IgD-negative memory B cell (primary cell): ENCODE results near the gene EYS. TPM values are rescaled to one million over a fixed set of nuclear protein-coding genes. Genes with fewer than 3 reads are reported as not detected.
"Not testable (repeated sequence)": the region's sequence is repeated elsewhere in the genome, so short reads cannot be mapped to it uniquely, and the experiment has no call there.

Source experiments
- H3K27ac Mint-ChIP-seq, 3 donors: one replicate each; pipeline ENCODE4 v1.8.0; 2020 to 2022; ENCODE audit warnings: mild to moderate bottlenecking in 3 of 3, mixed read lengths in 3 of 3, moderate library complexity in 1 of 3
- H3K27me3 Mint-ChIP-seq: one replicate; pipeline ENCODE4 v1.8.0; 2021; ENCODE audit warnings: mixed read lengths
- H3K36me3 Mint-ChIP-seq: one replicate; pipeline ENCODE4 v1.8.0; 2020; ENCODE audit warnings: mild to moderate bottlenecking, mixed read lengths
- H3K4me1 Mint-ChIP-seq, 3 donors: one replicate each; pipeline ENCODE4 v1.8.0; 2020 to 2022; ENCODE audit warnings: mixed read lengths in 3 of 3, mild to moderate bottlenecking in 1 of 3
- H3K4me3 Mint-ChIP-seq, 4 donors: one replicate each; pipeline ENCODE4 v1.8.0; 2020 to 2022; ENCODE audit warnings: mild to moderate bottlenecking in 4 of 4, mixed read lengths in 4 of 4, moderate library complexity in 3 of 4
- H3K9me3 Mint-ChIP-seq, 3 donors: one replicate each; pipeline ENCODE4 v1.8.0; 2020 to 2021; ENCODE audit warnings: mixed read lengths in 3 of 3, mild to moderate bottlenecking in 1 of 3
- polyA plus RNA-seq: library from polyadenylated mRNA; unstranded; fragments of 300-500 nt; fragmentation: Illumina TruSeq; gene quantifications from one replicate; pipeline ENCODE4 v1.2.3, GENCODE V29; 2021

The EYS gene
- polyA plus RNA-seq, 1 donor from 2014 or later = 0.04 TPM

DNA sequence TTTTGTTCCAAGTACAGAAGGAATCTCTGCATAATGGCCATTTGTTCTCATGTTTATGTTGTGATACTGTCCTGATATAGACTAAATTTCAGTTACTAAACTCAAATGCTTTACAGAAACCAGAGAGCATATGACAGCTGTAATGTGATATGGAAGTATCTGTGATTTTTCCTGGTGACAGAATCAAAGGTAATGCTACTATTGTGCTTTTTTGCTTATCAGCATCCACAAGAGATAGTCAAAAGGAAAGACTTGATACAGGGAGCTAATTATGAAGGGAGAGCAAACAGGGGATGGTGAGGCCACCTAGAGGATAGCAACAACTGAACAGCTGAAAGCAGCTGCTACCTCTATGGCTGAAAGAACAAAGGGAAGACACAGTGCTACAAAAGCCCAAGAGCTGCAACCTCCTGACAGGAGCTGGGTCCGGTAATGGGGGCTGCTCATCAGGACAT, 1890.0 kb downstream of the EYS start:
- H3K27me3 Mint-ChIP-seq = peaks cover 1% of the 10 kb centered on the region
- no peaks in the 10 kb centered on the region for H3K9me3 Mint-ChIP-seq
- H3K4me1 Mint-ChIP-seq = no peaks in the 10 kb centered on the region
- no peak overlapping the region for H3K4me3 Mint-ChIP-seq
- H3K36me3 Mint-ChIP-seq = no peaks in the 10 kb centered on the region
- H3K27ac Mint-ChIP-seq = no peak overlapping the region

DNA sequence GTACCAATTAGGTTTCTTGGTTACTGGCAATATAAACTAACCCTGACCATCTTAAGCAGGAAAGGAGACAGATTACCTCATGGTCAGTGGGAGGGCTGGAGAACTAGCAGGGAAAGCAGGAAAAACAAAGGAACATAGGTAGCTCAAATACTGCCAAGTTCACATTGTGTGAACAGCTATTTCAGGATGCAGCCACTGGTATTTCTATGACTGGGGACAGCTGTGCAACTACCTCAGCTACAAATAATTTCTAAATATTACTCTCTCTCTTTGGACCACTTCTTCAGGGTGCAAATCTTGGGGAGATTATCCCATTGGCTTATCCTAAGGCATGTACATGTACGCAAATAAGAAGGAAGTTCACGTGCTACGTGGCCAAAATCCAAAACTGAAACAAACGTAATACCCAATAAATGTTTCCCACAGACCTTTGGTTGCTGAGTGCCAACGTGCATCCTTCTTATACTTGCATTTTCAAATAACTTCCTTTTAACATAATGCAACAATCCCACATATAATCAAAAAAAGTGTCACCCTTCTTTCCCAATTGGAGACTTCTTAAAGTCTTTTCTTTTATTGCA, 1890.5 kb downstream of the EYS start:
- Mint-ChIP-seq H3K4me1 (no peaks in the 10 kb centered on the region), H3K27ac (no peak overlapping the region), H3K9me3 (no peaks in the 10 kb centered on the region), H3K36me3 (no peaks in the 10 kb centered on the region), H3K27me3 (peaks cover 1% of the 10 kb centered on the region), H3K4me3 (no peak overlapping the region)

DNA sequence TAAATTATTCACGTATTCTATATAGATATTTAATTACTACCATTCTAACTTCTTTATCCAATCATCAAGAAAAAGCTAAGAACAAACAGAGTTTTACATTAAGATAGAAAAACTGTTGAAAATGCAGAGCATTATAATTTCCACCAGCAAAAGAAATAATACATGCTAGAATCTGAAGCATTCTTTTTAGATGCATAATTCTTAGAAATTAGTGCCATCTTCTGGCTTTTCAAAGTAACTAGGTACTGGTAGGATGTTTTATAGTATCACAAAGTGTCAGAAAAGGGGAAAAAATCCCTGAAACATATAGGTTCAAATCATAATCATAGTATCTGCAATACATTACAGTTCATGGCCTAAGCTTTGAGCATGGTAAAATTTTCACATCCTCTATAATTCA, 1892.6 kb downstream of the EYS start:
- Mint-ChIP-seq H3K27me3 (peaks cover 1% of the 10 kb centered on the region), H3K9me3 (no peaks in the 10 kb centered on the region), H3K36me3 (no peaks in the 10 kb centered on the region), H3K27ac (no peak overlapping the region), H3K4me3 (no peak overlapping the region), H3K4me1 (no peaks in the 10 kb centered on the region)

DNA sequence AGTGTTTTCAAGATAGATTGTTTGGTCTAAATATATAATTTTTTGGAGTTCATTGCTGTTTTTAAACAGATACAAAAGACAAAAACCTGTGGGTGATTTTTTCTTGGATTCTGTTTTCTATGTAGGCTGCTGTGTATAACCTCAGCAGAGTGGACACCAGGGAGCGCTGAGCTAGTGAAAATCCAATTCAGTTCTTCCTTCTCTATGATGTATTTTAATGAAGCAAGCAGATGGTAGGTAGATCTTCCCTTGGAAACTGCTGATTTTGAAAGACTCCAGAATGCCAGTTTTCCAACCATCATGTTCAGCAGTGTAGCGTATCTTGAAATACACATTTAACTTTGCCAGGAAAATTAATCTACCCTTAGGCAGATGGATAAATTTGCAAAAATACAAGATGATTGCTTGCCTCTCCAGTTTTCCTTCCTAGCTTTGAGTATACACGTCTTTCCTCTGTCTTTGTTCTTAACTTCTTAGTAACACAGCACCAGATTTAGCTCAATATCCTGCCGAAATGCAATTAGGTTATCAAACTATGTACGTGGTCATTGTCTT, 1893.4 kb downstream of the EYS start:
- Mint-ChIP-seq H3K36me3 (no peaks in the 10 kb centered on the region), H3K27me3 (peaks cover 1% of the 10 kb centered on the region), H3K4me3 (no peak overlapping the region), H3K4me1 (no peaks in the 10 kb centered on the region), H3K9me3 (no peaks in the 10 kb centered on the region), H3K27ac (no peak overlapping the region)

DNA sequence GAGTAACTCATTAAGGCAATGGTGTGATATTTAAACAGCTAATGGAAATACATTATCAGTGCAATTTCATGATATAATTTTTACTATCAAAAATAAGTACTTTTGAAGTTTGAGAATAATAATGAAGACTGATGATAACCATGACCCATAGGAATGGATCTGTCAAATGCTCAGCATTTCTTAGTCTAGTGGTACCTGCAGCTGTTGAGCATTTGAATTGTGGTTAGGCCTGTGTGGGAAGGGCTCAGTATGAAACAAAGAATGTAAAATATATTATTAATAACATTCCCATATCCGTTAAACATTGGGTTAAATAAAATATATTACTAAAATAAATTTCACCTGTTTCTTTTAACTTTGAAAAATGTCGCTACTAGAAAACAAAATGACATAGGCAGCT, 1898.5 kb downstream of the EYS start:
- Mint-ChIP-seq H3K36me3 (no peaks in the 10 kb centered on the region), H3K4me3 (no peak overlapping the region), H3K27me3 (peaks cover 1% of the 10 kb centered on the region), H3K9me3 (no peaks in the 10 kb centered on the region), H3K4me1 (no peaks in the 10 kb centered on the region), H3K27ac (no peak overlapping the region)

DNA sequence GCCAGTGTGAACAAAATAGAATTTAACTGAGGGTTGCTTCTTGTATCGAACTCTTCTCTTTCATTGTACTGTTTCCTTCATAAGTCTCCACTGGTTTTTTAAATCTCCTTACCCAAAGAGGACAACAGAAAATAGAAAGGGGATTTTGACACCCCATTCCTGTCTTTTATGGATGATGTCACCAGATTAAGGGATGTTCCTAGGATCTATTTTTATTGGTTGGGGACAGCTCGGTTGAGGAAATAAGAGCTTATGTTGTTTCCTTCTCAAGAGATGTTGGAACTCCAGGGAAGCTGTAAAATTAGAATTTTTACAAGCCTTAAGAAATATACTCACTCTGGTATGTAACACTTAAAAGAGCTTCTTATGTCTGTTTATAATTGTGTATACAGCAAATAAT, 1900.0 kb downstream of the EYS start:
- Mint-ChIP-seq H3K27me3 (no peaks in the 10 kb centered on the region), H3K4me3 (no peak overlapping the region), H3K36me3 (no peaks in the 10 kb centered on the region), H3K27ac (no peak overlapping the region), H3K4me1 (no peaks in the 10 kb centered on the region), H3K9me3 (no peaks in the 10 kb centered on the region)

DNA sequence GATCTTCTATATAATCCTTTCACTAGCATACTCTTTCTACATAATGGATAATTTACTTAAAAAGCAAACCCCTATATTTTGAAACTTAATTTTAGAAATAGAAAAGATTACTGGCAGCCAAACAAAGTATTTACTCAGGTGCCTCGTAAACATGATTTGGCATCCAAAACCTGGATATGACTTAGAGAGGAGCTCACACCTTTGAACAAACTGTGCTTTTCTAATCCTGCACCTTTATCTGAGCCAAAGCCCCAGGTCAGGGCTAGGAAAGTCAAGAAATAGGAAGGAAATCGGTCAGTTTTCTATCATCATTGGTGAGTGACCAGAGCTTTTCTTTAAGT, 1900.5 kb downstream of the EYS start:
- Mint-ChIP-seq H3K27me3 (no peaks in the 10 kb centered on the region), H3K9me3 (no peaks in the 10 kb centered on the region), H3K36me3 (no peaks in the 10 kb centered on the region), H3K27ac (no peak overlapping the region), H3K4me3 (no peak overlapping the region), H3K4me1 (no peaks in the 10 kb centered on the region)

DNA sequence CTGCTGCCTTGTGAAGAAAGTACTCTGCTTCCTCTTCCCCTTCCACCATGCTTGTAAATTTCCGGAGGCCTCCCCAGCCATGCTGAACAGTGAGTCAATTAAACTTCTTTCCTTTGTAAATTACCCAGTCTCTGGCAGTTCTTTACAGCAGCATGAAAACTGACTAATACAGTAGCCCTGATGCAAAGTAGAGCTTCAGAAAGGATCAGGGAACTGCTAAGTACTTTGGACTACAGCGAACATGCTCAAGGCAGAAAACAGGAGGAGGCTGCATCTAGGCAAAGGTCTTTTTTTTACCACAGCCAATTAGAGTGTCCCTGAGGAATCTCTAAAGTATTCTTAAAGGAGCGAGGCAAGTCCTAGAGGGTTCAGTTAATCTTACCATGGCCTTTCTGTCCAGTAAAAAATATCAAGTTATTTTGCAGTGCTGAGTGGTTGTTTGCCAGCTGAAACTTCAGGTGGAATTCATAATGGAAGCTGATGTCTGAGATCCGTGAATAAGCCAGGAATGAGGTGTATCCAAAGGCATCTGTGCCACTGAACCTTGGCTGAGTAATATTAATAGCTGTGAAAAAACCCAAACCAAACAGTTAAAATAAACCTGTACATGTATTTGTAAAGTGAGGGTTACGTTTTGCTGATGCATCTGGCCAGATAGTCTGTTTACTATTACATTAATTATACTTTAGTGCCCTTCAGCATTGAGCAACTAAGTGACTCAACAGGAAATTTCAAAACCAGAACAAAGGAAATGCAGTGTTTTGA, 1901.0 kb downstream of the EYS start:
- Mint-ChIP-seq H3K4me3 (no peak overlapping the region), H3K27me3 (no peaks in the 10 kb centered on the region), H3K36me3 (no peaks in the 10 kb centered on the region), H3K4me1 (peaks cover 0 to 1% (median 0%) of the 10 kb centered on the region in 3 donors), H3K9me3 (no peaks in the 10 kb centered on the region), H3K27ac (no peak overlapping the region)

DNA sequence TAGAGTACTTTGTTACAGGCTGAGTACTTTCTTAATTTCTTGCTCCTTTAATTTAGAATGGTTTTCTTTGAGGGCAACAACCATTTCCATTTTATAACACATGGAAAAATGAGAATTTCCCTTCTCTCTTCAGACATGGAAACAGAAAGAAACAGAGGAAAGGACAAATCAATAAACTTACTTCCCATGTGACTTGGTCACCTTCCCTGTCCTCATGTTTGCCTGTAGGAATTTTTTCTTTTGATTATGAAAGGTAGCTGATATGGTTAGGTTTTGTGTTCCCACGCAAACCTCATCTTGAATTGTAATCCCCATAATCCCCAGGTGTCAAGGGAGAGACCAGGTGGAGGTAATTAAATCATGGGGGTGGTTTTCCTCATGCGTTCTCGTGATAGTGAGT, 1901.7 kb downstream of the EYS start:
- no peaks in the 10 kb centered on the region for H3K9me3 Mint-ChIP-seq

DNA sequence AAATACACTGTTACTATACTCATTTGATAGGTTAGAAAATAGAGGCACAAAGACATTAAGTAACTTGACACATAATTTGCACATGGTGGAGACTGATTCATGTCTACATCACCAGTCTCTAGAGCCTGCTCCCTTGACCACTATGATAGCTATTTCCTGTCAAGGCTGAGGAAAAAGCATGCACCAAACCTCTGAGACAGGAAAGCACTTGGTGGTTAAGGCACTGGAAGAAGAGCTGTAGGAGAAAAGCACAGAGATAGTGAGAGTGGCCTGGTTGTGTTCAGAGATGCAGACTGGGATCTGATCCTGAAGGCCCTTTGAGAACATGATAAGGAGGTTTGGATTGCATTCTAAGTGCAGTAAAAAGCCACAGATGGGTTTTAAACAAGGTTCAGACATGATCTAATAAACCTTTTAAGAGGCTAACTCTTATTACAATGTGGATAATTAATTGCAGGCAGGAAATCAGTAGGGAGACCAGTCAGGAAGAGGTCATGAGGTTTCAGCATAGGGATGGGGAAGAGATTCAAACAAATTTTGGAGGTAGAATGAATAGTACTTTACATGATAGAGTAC, 1902.6 kb downstream of the EYS start:
- Mint-ChIP-seq H3K27ac (no peak overlapping the region), H3K9me3 (no peaks in the 10 kb centered on the region), H3K4me3 (no peak overlapping the region), H3K27me3 (peaks cover 2% of the 10 kb centered on the region), H3K4me1 (peaks cover 0 to 2% (median 0%) of the 10 kb centered on the region in 3 donors), H3K36me3 (no peaks in the 10 kb centered on the region)

More for the DNA sequence above, 1901.7 kb downstream of the EYS start:
- H3K4me3 Mint-ChIP-seq = no peak overlapping the region
- H3K4me1 Mint-ChIP-seq = peaks cover 0 to 2% (median 0%) of the 10 kb centered on the region in 3 donors
- H3K27ac Mint-ChIP-seq = no peak overlapping the region
- peaks cover 2% of the 10 kb centered on the region for H3K27me3 Mint-ChIP-seq
- H3K36me3 Mint-ChIP-seq = no peaks in the 10 kb centered on the region

DNA sequence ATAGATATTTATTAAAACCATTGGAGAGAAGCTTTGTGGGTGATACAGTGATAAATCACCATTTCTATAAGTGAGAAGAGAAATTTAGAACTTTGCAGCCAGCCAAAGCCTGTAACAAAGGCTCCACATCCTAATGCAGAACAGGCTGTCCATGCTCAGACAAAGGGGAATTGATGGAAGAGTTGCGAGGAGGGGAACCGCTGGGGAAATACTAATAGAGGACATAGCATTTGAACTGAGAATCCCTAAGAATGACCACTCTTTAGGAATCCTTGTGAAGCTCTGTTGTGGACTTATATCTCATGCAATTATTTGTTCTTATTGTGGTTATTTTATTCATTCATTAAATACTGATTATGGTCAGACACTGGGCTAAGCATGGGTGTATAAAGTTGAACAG, 1903.7 kb downstream of the EYS start:
- Mint-ChIP-seq H3K4me3 (no peak overlapping the region), H3K9me3 (no peaks in the 10 kb centered on the region), H3K4me1 (peaks cover 0 to 2% (median 0%) of the 10 kb centered on the region in 3 donors), H3K27me3 (peaks cover 2% of the 10 kb centered on the region), H3K36me3 (no peaks in the 10 kb centered on the region), H3K27ac (no peak overlapping the region)

DNA sequence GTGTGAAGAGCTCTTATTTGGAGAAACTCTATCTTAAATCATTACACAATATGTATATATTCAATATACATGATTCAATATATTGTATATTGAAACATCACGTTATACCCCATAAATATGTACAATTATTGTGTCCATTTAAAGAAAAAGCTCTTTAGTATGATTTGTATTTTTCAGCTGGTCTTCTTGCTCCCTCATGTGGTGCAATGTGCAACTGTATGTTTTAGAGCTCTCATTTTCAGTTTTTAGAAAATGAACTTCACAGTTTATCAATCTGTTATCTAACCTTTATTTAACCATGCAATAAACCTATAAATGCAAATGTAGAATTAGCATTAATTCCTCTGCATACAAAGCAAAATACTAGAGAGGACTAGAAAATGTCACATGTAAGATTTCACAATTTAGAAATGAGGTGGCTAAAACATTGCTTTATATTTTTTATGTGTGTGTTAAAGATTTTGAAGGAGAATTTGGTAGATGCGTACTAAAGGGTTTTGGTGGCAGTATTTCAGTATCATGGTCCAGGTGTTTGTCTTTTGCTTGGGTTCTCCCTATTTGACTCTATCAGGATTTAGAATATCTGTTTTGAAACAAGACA, 1904.3 kb downstream of the EYS start:
- no peak overlapping the region for H3K4me3 Mint-ChIP-seq
- peaks cover 3% of the 10 kb centered on the region for H3K27me3 Mint-ChIP-seq
- H3K4me1 Mint-ChIP-seq = peaks cover 0 to 2% (median 0%) of the 10 kb centered on the region in 3 donors
- no peaks in the 10 kb centered on the region for H3K9me3 Mint-ChIP-seq
- H3K27ac Mint-ChIP-seq = no peak overlapping the region
- H3K36me3 Mint-ChIP-seq = no peaks in the 10 kb centered on the region

DNA sequence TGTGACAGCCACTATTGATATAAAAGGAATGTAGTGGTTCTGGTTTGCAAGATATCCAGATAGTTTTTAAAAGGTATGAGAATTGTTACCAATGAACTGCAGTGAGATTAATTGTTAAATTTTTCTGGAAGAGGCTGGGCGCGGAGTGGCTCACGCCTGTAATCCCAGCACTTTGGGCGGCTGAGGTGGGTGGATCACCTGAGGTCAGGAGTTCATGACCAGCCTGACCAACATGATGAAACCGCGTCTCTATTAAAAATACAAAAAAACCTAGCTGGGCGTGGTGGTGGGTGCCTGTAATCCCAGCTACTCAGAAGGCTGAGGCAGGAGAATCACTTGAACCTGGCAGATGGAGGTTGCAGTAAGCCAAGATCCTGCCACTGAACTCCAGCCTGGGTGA, 1906.6 kb downstream of the EYS start:
- not testable (repeated sequence) for H3K27ac Mint-ChIP-seq, H3K9me3 Mint-ChIP-seq, H3K36me3 Mint-ChIP-seq, H3K27me3 Mint-ChIP-seq, H3K4me1 Mint-ChIP-seq, H3K4me3 Mint-ChIP-seq

DNA sequence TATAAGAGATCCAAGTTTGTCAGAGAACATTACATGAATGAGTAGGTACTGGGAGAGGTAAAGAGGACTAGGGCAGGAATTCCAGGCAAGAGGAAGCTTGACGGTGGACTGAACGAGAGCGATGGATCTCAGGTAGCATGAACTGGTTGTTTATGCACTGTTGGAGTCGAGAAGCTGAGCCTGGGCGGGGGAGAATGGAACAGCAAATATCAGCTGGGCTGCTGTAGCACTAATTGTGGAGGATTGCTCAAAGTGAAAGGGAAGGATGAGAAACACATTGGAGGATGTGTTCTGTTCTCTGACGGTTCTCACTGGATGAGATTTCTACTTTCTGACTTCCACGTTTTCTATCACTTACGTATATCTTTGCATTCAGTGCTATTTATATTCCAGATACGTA, 1907.2 kb downstream of the EYS start:
- Mint-ChIP-seq H3K4me1 (peaks cover 0 to 2% (median 0%) of the 10 kb centered on the region in 3 donors), H3K27ac (no peak overlapping the region), H3K4me3 (no peak overlapping the region), H3K27me3 (peaks cover 5% of the 10 kb centered on the region), H3K9me3 (no peaks in the 10 kb centered on the region), H3K36me3 (no peaks in the 10 kb centered on the region)

DNA sequence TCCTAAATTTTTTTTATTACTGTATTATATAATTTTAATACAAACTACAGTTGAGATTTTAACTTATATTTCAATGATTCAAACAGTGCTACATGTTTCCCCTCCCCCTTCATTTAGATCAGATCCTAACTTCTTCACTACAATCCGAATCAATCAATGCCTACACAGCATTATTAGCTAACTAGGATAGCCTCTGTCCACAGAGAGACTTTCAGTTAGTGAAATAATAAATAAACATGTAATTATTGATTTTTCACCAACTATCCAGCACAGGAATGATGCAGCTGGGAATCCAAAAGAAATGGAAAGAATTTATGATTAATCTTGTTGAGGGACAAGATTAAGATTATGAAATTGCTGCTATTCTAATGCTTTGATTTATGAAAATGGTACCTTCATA, 1907.7 kb downstream of the EYS start:
- Mint-ChIP-seq H3K9me3 (no peaks in the 10 kb centered on the region), H3K27me3 (peaks cover 6% of the 10 kb centered on the region), H3K4me3 (no peak overlapping the region), H3K4me1 (peaks cover 0 to 2% (median 0%) of the 10 kb centered on the region in 3 donors), H3K36me3 (no peaks in the 10 kb centered on the region), H3K27ac (no peak overlapping the region)
